GM12878 (cell line): ENCODE results near the gene CNST. TPM values are rescaled to one million over a fixed set of nuclear protein-coding genes. Genes with fewer than 3 reads are reported as not detected.

ENCODE experiments used
- ATAC-seq: fragments of 200-7000 bp; cut with Tn5 transposase; 3 replicates; pipeline ENCODE4 v1.9.1; 2020; ENCODE audit warnings: mild to moderate bottlenecking, moderate library complexity
- BruUV-seq: library from RNA; stranded (reverse); fragments of 400-500 nt; replicated peaks from 2 replicates; lab custom pipeline; 2021; lab: Mats Ljungman, UMichigan
- CTCF ChIA-PET: fragments of 300-600 bp; sonication (Branson Sonifier 250); formaldehyde crosslinking; extraction: SDS; loops from one replicate; lab custom pipeline; 2021; ENCODE audit warnings: inconsistent platforms; lab: Yijun Ruan, JAX
- POLR2A ChIA-PET: fragments of 350-600 bp; formaldehyde crosslinking; extraction: SDS; loops from one replicate; lab custom pipeline; 2021; ENCODE audit warnings: inconsistent platforms; lab: Charles Lee
- RAD21 ChIA-PET: fragments of 300-600 bp; sonication (Branson Sonifier 250); formaldehyde crosslinking; loops from one replicate; lab custom pipeline; 2023; ENCODE audit warnings: antibody characterized with exemption; ENCODE audit not compliant: unreplicated experiment; lab: Charles Lee
- SMC1A ChIA-PET: fragments of 300-600 bp; sonication (Branson Sonifier 250); formaldehyde crosslinking; loops from one replicate; lab custom pipeline; 2023; ENCODE audit not compliant: unreplicated experiment, uncharacterized antibody; lab: Charles Lee
- DNase-seq: peaks from one replicate; pipeline ENCODE4 v3.0.0-alpha.2; 2011; ENCODE audit warnings: low read depth, low spot score
- FAIRE-seq: peaks from 3 replicates; lab custom pipeline; 2011; peaks lifted over from hg19 to GRCh38; lab: Jason Lieb, UNC
- H2AFZ ChIP-seq: 2 replicates; pipeline ENCODE4 v1.6.0; 2011; ENCODE audit warnings: low read depth, low read length, control low read depth; ENCODE audit not compliant: control insufficient read depth
- H3K27ac ChIP-seq: 2 replicates; pipeline ENCODE4 v1.5.1; 2011; ENCODE audit warnings: control low read depth; ENCODE audit not compliant: control insufficient read depth, insufficient read depth
- H3K27me3 ChIP-seq, 2 experiments: replicated peaks in 1 of 2; 2 replicates each; pipeline versions ENCODE4 v1.6.0 to v1.6.1; 2011; ENCODE audit warnings: low read length in 1 of 2; ENCODE audit not compliant: control insufficient read depth in 2 of 2, insufficient read depth in 2 of 2
- H3K36me3 ChIP-seq, 2 experiments: 2 replicates each; pipeline ENCODE4 v1.5.1; 2011; ENCODE audit warnings: low read length in 1 of 2; ENCODE audit not compliant: control insufficient read depth in 2 of 2, insufficient read depth in 2 of 2
- H3K4me1 ChIP-seq: 2 replicates; pipeline ENCODE4 v1.6.1; 2011; ENCODE audit warnings: mild to moderate bottlenecking, low read length, moderate library complexity, mixed read lengths; ENCODE audit not compliant: control insufficient read depth, insufficient read depth
- H3K4me2 ChIP-seq: 2 replicates; pipeline ENCODE4 v1.6.0; 2011; ENCODE audit warnings: control low read depth; ENCODE audit not compliant: control insufficient read depth, insufficient read depth
- H3K4me3 ChIP-seq: fragments of 200-600 bp; sonication (generic); 2 replicates; pipeline ENCODE4 v1.5.1; 2016
- H3K79me2 ChIP-seq: 2 replicates; pipeline ENCODE4 v1.6.0; 2011; ENCODE audit warnings: low read length; ENCODE audit not compliant: control insufficient read depth, insufficient read depth
- H3K9ac ChIP-seq: 2 replicates; pipeline ENCODE4 v1.8.0; 2011; ENCODE audit warnings: low read length, control low read depth, mixed read lengths; ENCODE audit not compliant: control insufficient read depth, insufficient read depth
- H3K9me3 ChIP-seq: replicated peaks from 3 replicates; pipeline ENCODE4 v1.5.1; 2011; ENCODE audit warnings: mild to moderate bottlenecking, low read length; ENCODE audit not compliant: control insufficient read depth, insufficient read depth
- H4K20me1 ChIP-seq: 2 replicates; pipeline ENCODE4 v1.6.0; 2011; ENCODE audit not compliant: control insufficient read depth, insufficient read depth
- FOXM1 ChIP-seq: IDR thresholded peaks from 2 replicates; pipeline ENCODE4 v1.6.1; 2012; ENCODE audit warnings: low read depth, mild to moderate bottlenecking, inconsistent platforms, low read length, moderate library complexity
- POLR2A ChIP-seq: IDR thresholded peaks from 2 replicates; pipeline ENCODE4 v1.6.1; 2011; ENCODE audit warnings: low read depth, mild to moderate bottlenecking, low read length
- SMAD5 ChIP-seq: IDR thresholded peaks from 2 replicates; pipeline ENCODE4 v1.6.1; 2016; ENCODE audit warnings: antibody characterized with exemption, low read depth
- WGBS: methylation state at CpG from one replicate; pipeline ENCODE4 v1.1.6; 2016; ENCODE audit warnings: low lambda C conversion rate; ENCODE audit not compliant: insufficient replicate concordance, insufficient coverage; ENCODE audit errors: missing lambda C conversion rate; 5-methylcytosine and 5-hydroxymethylcytosine counted together
- in situ Hi-C: fragments of 300-500 bp; cut with MboI; formaldehyde crosslinking; loops from 9 replicates; pipeline ENCODE4 v1.14.3; 2018; ENCODE audit warnings: mixed read lengths
- intact Hi-C: fragments of 100-400 bp; cut with micrococcal nuclease; formaldehyde crosslinking; loops from one replicate; pipeline ENCODE4 v1.14.2; 2022; ENCODE audit not compliant: unreplicated experiment
- polyA plus RNA-seq, 11 experiments: library from polyadenylated mRNA; depleted of rRNA in 4 of 11; unstranded in 6 of 11; stranded (reverse) in 5 of 11; fragments of >200 nt; fragmentation: Nextera tagmentation in 4 of 11; fragmentation: Illumina TruSeq in 1 of 11; extraction: Ambion mirVana in 4 of 11; extraction: Trizol in 1 of 11; gene quantifications; 1 replicate in 1 of 11; 2 replicates in 10 of 11; pipeline versions ENCODE4 v1.2.1 to v1.2.3, GENCODE V29; 2011 to 2016; ENCODE audit warnings: inconsistent platforms in 2 of 11, missing spikeins in 2 of 11, low read depth in 1 of 11
- total RNA-seq, 4 experiments: library from RNA; depleted of rRNA in 3 of 4; stranded (reverse); fragments of >200 nt in 3 of 4; fragmentation: Illumina TruSeq in 1 of 4; extraction: Trizol in 1 of 4; gene quantifications; 2 replicates each; pipeline versions ENCODE4 v1.2.1 to v1.2.3, GENCODE V29; 2013 to 2021
- TF ChIP-seq, protein P1 (sequence below): fragments of 450-650 bp; IDR thresholded peaks from 2 replicates; pipeline ENCODE4 v1.6.1; 2016; ENCODE audit warnings: mild to moderate bottlenecking
- TF ChIP-seq, protein P2 (sequence below): fragments of 450-650 bp; IDR thresholded peaks from 2 replicates; pipeline ENCODE4 v1.6.1; 2018; ENCODE audit warnings: borderline replicate concordance, mild to moderate bottlenecking; ENCODE audit not compliant: partially characterized antibody

The CNST gene
- total and polyA plus RNA-seq, 10 of the 15 experiments (the other 5 are each of a cell fraction or from before 2014, with no cell fraction given): 4.8 to 16.2 (median 12.3) TPM

DNA sequence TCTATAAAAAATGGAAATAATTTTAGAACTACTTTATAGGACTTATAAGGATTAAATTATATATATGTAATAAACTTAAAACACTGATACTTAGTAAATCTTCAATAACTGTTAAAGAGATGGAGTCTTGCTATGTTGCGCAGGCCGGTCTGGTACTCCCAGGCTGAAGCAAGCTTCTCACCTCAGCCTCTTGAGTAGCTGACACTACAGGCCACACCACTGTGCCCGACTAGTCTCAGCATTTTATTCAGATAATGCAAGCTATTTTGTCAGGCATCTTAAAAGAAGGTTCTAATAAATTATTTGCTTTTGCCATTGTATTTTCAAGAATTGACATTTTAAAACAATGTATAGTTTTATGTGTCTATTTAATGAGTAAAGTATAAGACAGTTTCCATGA is 20.8 kb downstream of the CNST start:
- Histone ChIP-seq H3K4me2 (no peak overlapping the region), H3K36me3 (peaks cover 2 to 7% of the 10 kb centered on the region in 2 experiments; a peak in 3 of 4 replicates), H3K4me1 (peaks cover 12% of the 10 kb centered on the region; the same call in 1 of the 2 replicates), H3K4me3 (no peak overlapping the region), H4K20me1 (no peaks in the 10 kb centered on the region), H3K79me2 (peaks cover 10% of the 10 kb centered on the region), H3K9ac (no peak overlapping the region), H2AFZ (no peak overlapping the region), H3K27me3 (no peaks in the 10 kb centered on the region), H3K9me3 (peaks cover 4% of the 10 kb centered on the region; the same call in 2 of the 3 replicates), H3K27ac (no peak overlapping the region)
- no peak for ATAC-seq
- no peak for FAIRE-seq
- no peak for DNase-seq
- intact Hi-C loops: no loop called here
- ChIA-PET SMC1A (interaction anchor here (1.4 to 2.3 kb wide), 3 partner anchors 9 to 16 kb away, joined by 3 to 8 read pairs (median 4); no protein-coding TSS in a partner anchor), RAD21 (no interaction called here), POLR2A (no interaction called here), CTCF (no interaction called here)
- TF ChIP-seq, protein P1, sequence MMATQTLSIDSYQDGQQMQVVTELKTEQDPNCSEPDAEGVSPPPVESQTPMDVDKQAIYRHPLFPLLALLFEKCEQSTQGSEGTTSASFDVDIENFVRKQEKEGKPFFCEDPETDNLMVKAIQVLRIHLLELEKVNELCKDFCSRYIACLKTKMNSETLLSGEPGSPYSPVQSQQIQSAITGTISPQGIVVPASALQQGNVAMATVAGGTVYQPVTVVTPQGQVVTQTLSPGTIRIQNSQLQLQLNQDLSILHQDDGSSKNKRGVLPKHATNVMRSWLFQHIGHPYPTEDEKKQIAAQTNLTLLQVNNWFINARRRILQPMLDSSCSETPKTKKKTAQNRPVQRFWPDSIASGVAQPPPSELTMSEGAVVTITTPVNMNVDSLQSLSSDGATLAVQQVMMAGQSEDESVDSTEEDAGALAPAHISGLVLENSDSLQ: no peak
- TF ChIP-seq, protein P2, sequence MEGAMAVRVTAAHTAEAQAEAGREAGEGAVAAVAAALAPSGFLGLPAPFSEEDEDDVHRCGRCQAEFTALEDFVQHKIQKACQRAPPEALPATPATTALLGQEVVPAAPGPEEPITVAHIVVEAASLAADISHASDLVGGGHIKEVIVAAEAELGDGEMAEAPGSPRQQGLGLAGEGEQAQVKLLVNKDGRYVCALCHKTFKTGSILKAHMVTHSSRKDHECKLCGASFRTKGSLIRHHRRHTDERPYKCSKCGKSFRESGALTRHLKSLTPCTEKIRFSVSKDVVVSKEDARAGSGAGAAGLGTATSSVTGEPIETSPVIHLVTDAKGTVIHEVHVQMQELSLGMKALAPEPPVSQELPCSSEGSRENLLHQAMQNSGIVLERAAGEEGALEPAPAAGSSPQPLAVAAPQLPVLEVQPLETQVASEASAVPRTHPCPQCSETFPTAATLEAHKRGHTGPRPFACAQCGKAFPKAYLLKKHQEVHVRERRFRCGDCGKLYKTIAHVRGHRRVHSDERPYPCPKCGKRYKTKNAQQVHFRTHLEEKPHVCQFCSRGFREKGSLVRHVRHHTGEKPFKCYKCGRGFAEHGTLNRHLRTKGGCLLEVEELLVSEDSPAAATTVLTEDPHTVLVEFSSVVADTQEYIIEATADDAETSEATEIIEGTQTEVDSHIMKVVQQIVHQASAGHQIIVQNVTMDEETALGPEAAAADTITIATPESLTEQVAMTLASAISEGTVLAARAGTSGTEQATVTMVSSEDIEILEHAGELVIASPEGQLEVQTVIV: no peak
- TF ChIP-seq SMAD5 (no peak), POLR2A (no peak), FOXM1 (no peak)
- no TSS peak for BruUV-seq
- 99% methylated on average over 3 of the region's 3 CpGs for WGBS
- in situ Hi-C loops: no loop called here
